Mesenchymal stem cell (in vitro differentiated cells and primary cell): ENCODE measurements around the gene CISD2.
A peak's percentile ranks its signal among the peaks of the same experiment; 100 is the strongest.
"Not testable (repeated sequence)": the region's sequence is repeated elsewhere in the genome, so short reads cannot be mapped to it uniquely, and the experiment has no call there.

Source experiments
- DNase-seq: peaks from one replicate; pipeline ENCODE4 v3.0.0-alpha.2; 2013
- H2AFZ ChIP-seq: one replicate; pipeline ENCODE4 v1.6.1; 2013; ENCODE audit warnings: low read depth, mild to moderate bottlenecking, control low read depth, inconsistent platforms, low read length, moderate library complexity
- H2AK5ac ChIP-seq: 2 replicates; pipeline ENCODE4 v1.6.1; 2013; ENCODE audit warnings: low read length, moderate library complexity, mild to moderate bottlenecking, inconsistent platforms; ENCODE audit not compliant: severe bottlenecking
- H2BK120ac ChIP-seq: one replicate; pipeline ENCODE4 v1.6.1; 2013; ENCODE audit warnings: low read depth, mild to moderate bottlenecking, inconsistent platforms, low read length, moderate library complexity
- H2BK12ac ChIP-seq, 2 experiments: one replicate each; pipeline ENCODE4 v1.6.1; 2013; ENCODE audit warnings: inconsistent platforms in 2 of 2, low read length in 2 of 2, mild to moderate bottlenecking in 2 of 2, moderate library complexity in 2 of 2, control low read depth in 1 of 2
- H2BK15ac ChIP-seq: one replicate; pipeline ENCODE4 v1.6.1; 2013; ENCODE audit warnings: mild to moderate bottlenecking, low read depth, inconsistent platforms; ENCODE audit not compliant: poor library complexity, severe bottlenecking
- H2BK5ac ChIP-seq: 2 replicates; pipeline ENCODE4 v1.6.1; 2013; ENCODE audit warnings: low read depth, mild to moderate bottlenecking, low read length, control low read depth, inconsistent platforms; ENCODE audit not compliant: poor library complexity, severe bottlenecking
- H3K14ac ChIP-seq, 2 experiments: one replicate each; pipeline ENCODE4 v1.6.1; 2013; ENCODE audit warnings: inconsistent platforms in 2 of 2, low read length in 2 of 2, control low read depth in 1 of 2, mild to moderate bottlenecking in 1 of 2, moderate library complexity in 1 of 2
- H3K18ac ChIP-seq, 2 experiments: one replicate each; pipeline ENCODE4 v1.6.1; 2013; ENCODE audit warnings: inconsistent platforms in 2 of 2, low read length in 2 of 2, control low read depth in 1 of 2, low read depth in 1 of 2, mild to moderate bottlenecking in 1 of 2
- H3K23ac ChIP-seq, 2 experiments: one replicate each; pipeline ENCODE4 v1.6.1; 2013; ENCODE audit warnings: inconsistent platforms in 2 of 2, low read length in 2 of 2, mild to moderate bottlenecking in 2 of 2, moderate library complexity in 2 of 2, control low read depth in 1 of 2
- H3K27ac ChIP-seq: 2 replicates; pipeline ENCODE4 v1.5.1; 2013; ENCODE audit warnings: mild to moderate bottlenecking, moderate library complexity, low read length, control low read depth, inconsistent platforms; ENCODE audit not compliant: poor library complexity, severe bottlenecking
- H3K27me3 ChIP-seq, 2 experiments: 2 replicates each; pipeline versions ENCODE4 v1.6.1 to v1.7.0; 2013; ENCODE audit warnings: low read length in 2 of 2, mild to moderate bottlenecking in 2 of 2, moderate library complexity in 2 of 2, control low read depth in 1 of 2, inconsistent platforms in 1 of 2; ENCODE audit not compliant: control insufficient read depth in 1 of 2, insufficient read depth in 1 of 2
- H3K36me3 ChIP-seq, 2 experiments: 2 replicates each; pipeline versions ENCODE4 v1.6.1 to v1.7.0; 2013; ENCODE audit warnings: low read length in 2 of 2, control low read depth in 1 of 2, inconsistent platforms in 1 of 2, low read depth in 1 of 2, mild to moderate bottlenecking in 1 of 2; ENCODE audit not compliant: insufficient read depth in 2 of 2, control insufficient read depth in 1 of 2
- H3K4ac ChIP-seq, 2 experiments: one replicate each; pipeline ENCODE4 v1.6.1; 2013; ENCODE audit warnings: inconsistent platforms in 2 of 2, low read length in 2 of 2, mild to moderate bottlenecking in 2 of 2, moderate library complexity in 2 of 2, control low read depth in 1 of 2, low read depth in 1 of 2
- H3K4me1 ChIP-seq: 2 replicates; pipeline ENCODE4 v1.6.1; 2013; ENCODE audit warnings: low read depth, low read length, control low read depth; ENCODE audit not compliant: control insufficient read depth, insufficient read depth
- H3K4me2 ChIP-seq: 2 replicates; pipeline ENCODE4 v1.6.1; 2013; ENCODE audit warnings: low read length, mild to moderate bottlenecking, inconsistent platforms; ENCODE audit not compliant: poor library complexity, severe bottlenecking
- H3K4me3 ChIP-seq, 2 experiments: 2 replicates each; pipeline versions ENCODE4 v1.5.1 to v1.7.0; 2013; ENCODE audit warnings: low read length in 2 of 2, mild to moderate bottlenecking in 2 of 2, control low read depth in 1 of 2, low read depth in 1 of 2; ENCODE audit not compliant: insufficient read depth in 1 of 2
- H3K79me1 ChIP-seq: replicated peaks from 2 replicates; pipeline ENCODE4 v1.6.1; 2013; ENCODE audit warnings: mild to moderate bottlenecking, control low read depth, low read length, inconsistent platforms; ENCODE audit not compliant: poor library complexity, severe bottlenecking
- H3K9ac ChIP-seq: 2 replicates; pipeline ENCODE4 v1.7.0; 2013; ENCODE audit warnings: mild to moderate bottlenecking, low read length, moderate library complexity
- H3K9me3 ChIP-seq: 2 replicates; pipeline ENCODE4 v1.7.0; 2013; ENCODE audit warnings: mild to moderate bottlenecking, low read length; ENCODE audit not compliant: control insufficient read depth
- H4K8ac ChIP-seq: one replicate; pipeline ENCODE4 v1.6.1; 2013; ENCODE audit warnings: inconsistent platforms, mild to moderate bottlenecking, low read length, moderate library complexity
- H4K91ac ChIP-seq: one replicate; pipeline ENCODE4 v1.6.1; 2013; ENCODE audit warnings: mild to moderate bottlenecking, low read length, inconsistent platforms
- WGBS: methylation state at CpG from one replicate; pipeline ENCODE4 v1.1.7; 2013; ENCODE audit warnings: mixed read lengths; 5-methylcytosine and 5-hydroxymethylcytosine counted together

Gene CISD2

GRCh38 chr4:102869569-102870197, 891 bp downstream of the CISD2 start:
- H2BK15ac ChIP-seq, result no peak overlapping the region
- DNase-seq, result no peak
- H3K27me3 ChIP-seq, result no peaks in the 10 kb centered on the region
- H4K91ac ChIP-seq, result no peak overlapping the region
- H3K4me1 ChIP-seq, result peaks cover 8% of the 10 kb centered on the region
- H3K79me1 ChIP-seq, result peaks cover 7% of the 10 kb centered on the region
- peak overlapping the region; percentile 95 for H3K9ac ChIP-seq
- H3K4ac ChIP-seq, result peak overlapping the region in 1 of 2 experiments; percentile 95
- H3K23ac ChIP-seq, result no peak overlapping the region
- H3K4me2 ChIP-seq, result peak overlapping the region; percentile 93
- peak overlapping the region; percentile 95 to 100 for H3K18ac ChIP-seq
- peak overlapping the region; percentile 62 for H4K8ac ChIP-seq
- H3K27ac ChIP-seq, result peak overlapping the region; percentile 98
- no peaks in the 10 kb centered on the region for H3K9me3 ChIP-seq
- H2BK120ac ChIP-seq, result no peak overlapping the region
- peak overlapping the region; percentile 9 to 18 for H2BK12ac ChIP-seq
- peak overlapping the region; percentile 84 to 92 for H3K4me3 ChIP-seq
- peak overlapping the region; percentile 22 for H2BK5ac ChIP-seq
- H2AK5ac ChIP-seq, result no peak overlapping the region
- H2AFZ ChIP-seq, result peak overlapping the region; percentile 98
- peaks cover 3 to 10% of the 10 kb centered on the region in 2 experiments for H3K36me3 ChIP-seq
- H3K14ac ChIP-seq, result peak overlapping the region in 1 of 2 experiments; percentile 26
- 25% methylated on average over 8 of the region's 19 CpGs for WGBS

GRCh38 chr4:102871772-102872171, 3.0 kb downstream of the CISD2 start:
- H3K27me3 ChIP-seq, result no peaks in the 10 kb centered on the region
- no peak overlapping the region for H4K91ac ChIP-seq
- peak; percentile 29 for DNase-seq
- H3K4me2 ChIP-seq, result no peak overlapping the region
- peaks cover 9% of the 10 kb centered on the region for H3K79me1 ChIP-seq
- no peak overlapping the region for H2AFZ ChIP-seq
- H2BK12ac ChIP-seq, result no peak overlapping the region
- no peak overlapping the region for H2AK5ac ChIP-seq
- H3K27ac ChIP-seq, result no peak overlapping the region
- no peak overlapping the region for H2BK15ac ChIP-seq
- H3K4me1 ChIP-seq, result peaks cover 8% of the 10 kb centered on the region
- no peak overlapping the region for H3K23ac ChIP-seq
- 63% methylated on average over 2 of the region's 2 CpGs for whole genome bisulfite sequencing
- H3K14ac ChIP-seq, result no peak overlapping the region
- peaks cover 4 to 26% of the 10 kb centered on the region in 2 experiments for H3K36me3 ChIP-seq
- H2BK5ac ChIP-seq, result no peak overlapping the region
- H2BK120ac ChIP-seq, result no peak overlapping the region
- H3K4ac ChIP-seq, result no peak overlapping the region
- no peak overlapping the region for H4K8ac ChIP-seq
- no peaks in the 10 kb centered on the region for H3K9me3 ChIP-seq
- peak overlapping the region; percentile 37 for H3K9ac ChIP-seq
- no peak overlapping the region for H3K4me3 ChIP-seq
- no peak overlapping the region for H3K18ac ChIP-seq

- Histone ChIP-seq H3K27ac (peak overlapping the region; percentile 74), H2AK5ac (peak overlapping the region; percentile 68), H3K79me1 (peaks cover 20% of the 10 kb centered on the region), H3K36me3 (peaks cover 12 to 31% of the 10 kb centered on the region in 2 experiments)
- WGBS, result 95% methylated on average over 3 of the region's 3 CpGs
- H3K4ac ChIP-seq, H2BK120ac ChIP-seq, DNase-seq, H4K8ac ChIP-seq, H3K18ac ChIP-seq, H3K23ac ChIP-seq, H2BK12ac ChIP-seq, H3K14ac ChIP-seq, H2BK5ac ChIP-seq, H3K9me3 ChIP-seq, H4K91ac ChIP-seq, H2BK15ac ChIP-seq, H3K4me2 ChIP-seq, H3K4me1 ChIP-seq, H3K27me3 ChIP-seq, H2AFZ ChIP-seq, H3K9ac ChIP-seq, H3K4me3 ChIP-seq: not testable (repeated sequence)
Measured at GRCh38 chr4:102877477-102878106, 8.8 kb downstream of the CISD2 start.

GRCh38 chr4:102878349-102878748, 9.6 kb downstream of the CISD2 start:
- not testable (repeated sequence) for H3K4me3 ChIP-seq, H3K27me3 ChIP-seq, H2BK15ac ChIP-seq, H2BK12ac ChIP-seq, H2BK120ac ChIP-seq, H3K4me1 ChIP-seq, H3K14ac ChIP-seq, H2AK5ac ChIP-seq, H3K4me2 ChIP-seq, H3K18ac ChIP-seq, H3K9ac ChIP-seq, H4K8ac ChIP-seq, H3K9me3 ChIP-seq, H3K23ac ChIP-seq, H3K4ac ChIP-seq, H2AFZ ChIP-seq, H4K91ac ChIP-seq, H2BK5ac ChIP-seq
- DNase-seq, result peak; percentile 14
- Histone ChIP-seq H3K27ac (peak overlapping the region; percentile 75), H3K79me1 (peaks cover 19% of the 10 kb centered on the region), H3K36me3 (peaks cover 9 to 31% of the 10 kb centered on the region in 2 experiments)
- 85% methylated on average over 4 of the region's 4 CpGs for WGBS
